GM12878 (cell line): ENCODE measurements around the gene GTPBP1. TPM values are rescaled to one million over a fixed set of nuclear protein-coding genes. Genes with fewer than 3 reads are reported as not detected.

Experiments used
- ATAC-seq: fragments of 200-7000 bp; cut with Tn5 transposase; 3 replicates; pipeline ENCODE4 v1.9.1; 2020; ENCODE audit warnings: mild to moderate bottlenecking, moderate library complexity
- BruUV-seq: library from RNA; stranded (reverse); fragments of 400-500 nt; replicated peaks from 2 replicates; lab custom pipeline; 2021; lab: Mats Ljungman, UMichigan
- CTCF ChIA-PET: fragments of 300-600 bp; sonication (Branson Sonifier 250); formaldehyde crosslinking; extraction: SDS; loops from one replicate; lab custom pipeline; 2021; ENCODE audit warnings: inconsistent platforms; lab: Yijun Ruan, JAX
- POLR2A ChIA-PET: fragments of 350-600 bp; formaldehyde crosslinking; extraction: SDS; loops from one replicate; lab custom pipeline; 2021; ENCODE audit warnings: inconsistent platforms; lab: Charles Lee
- RAD21 ChIA-PET: fragments of 300-600 bp; sonication (Branson Sonifier 250); formaldehyde crosslinking; loops from one replicate; lab custom pipeline; 2023; ENCODE audit warnings: antibody characterized with exemption; ENCODE audit not compliant: unreplicated experiment; lab: Charles Lee
- SMC1A ChIA-PET: fragments of 300-600 bp; sonication (Branson Sonifier 250); formaldehyde crosslinking; loops from one replicate; lab custom pipeline; 2023; ENCODE audit not compliant: unreplicated experiment, uncharacterized antibody; lab: Charles Lee
- DNase-seq: peaks from one replicate; pipeline ENCODE4 v3.0.0-alpha.2; 2011; ENCODE audit warnings: low read depth, low spot score
- FAIRE-seq: peaks from 3 replicates; lab custom pipeline; 2011; peaks lifted over from hg19 to GRCh38; lab: Jason Lieb, UNC
- H2AFZ ChIP-seq: 2 replicates; pipeline ENCODE4 v1.6.0; 2011; ENCODE audit warnings: low read depth, low read length, control low read depth; ENCODE audit not compliant: control insufficient read depth
- H3K27ac ChIP-seq: 2 replicates; pipeline ENCODE4 v1.5.1; 2011; ENCODE audit warnings: control low read depth; ENCODE audit not compliant: control insufficient read depth, insufficient read depth
- H3K27me3 ChIP-seq, 2 experiments: replicated peaks in 1 of 2; 2 replicates each; pipeline versions ENCODE4 v1.6.0 to v1.6.1; 2011; ENCODE audit warnings: low read length in 1 of 2; ENCODE audit not compliant: control insufficient read depth in 2 of 2, insufficient read depth in 2 of 2
- H3K36me3 ChIP-seq, 2 experiments: 2 replicates each; pipeline ENCODE4 v1.5.1; 2011; ENCODE audit warnings: low read length in 1 of 2; ENCODE audit not compliant: control insufficient read depth in 2 of 2, insufficient read depth in 2 of 2
- H3K4me1 ChIP-seq: 2 replicates; pipeline ENCODE4 v1.6.1; 2011; ENCODE audit warnings: mild to moderate bottlenecking, low read length, moderate library complexity, mixed read lengths; ENCODE audit not compliant: control insufficient read depth, insufficient read depth
- H3K4me2 ChIP-seq: 2 replicates; pipeline ENCODE4 v1.6.0; 2011; ENCODE audit warnings: control low read depth; ENCODE audit not compliant: control insufficient read depth, insufficient read depth
- H3K4me3 ChIP-seq: fragments of 200-600 bp; sonication (generic); 2 replicates; pipeline ENCODE4 v1.5.1; 2016
- H3K79me2 ChIP-seq: 2 replicates; pipeline ENCODE4 v1.6.0; 2011; ENCODE audit warnings: low read length; ENCODE audit not compliant: control insufficient read depth, insufficient read depth
- H3K9ac ChIP-seq: 2 replicates; pipeline ENCODE4 v1.8.0; 2011; ENCODE audit warnings: low read length, control low read depth, mixed read lengths; ENCODE audit not compliant: control insufficient read depth, insufficient read depth
- H3K9me3 ChIP-seq: replicated peaks from 3 replicates; pipeline ENCODE4 v1.5.1; 2011; ENCODE audit warnings: mild to moderate bottlenecking, low read length; ENCODE audit not compliant: control insufficient read depth, insufficient read depth
- H4K20me1 ChIP-seq: 2 replicates; pipeline ENCODE4 v1.6.0; 2011; ENCODE audit not compliant: control insufficient read depth, insufficient read depth
- BACH1 ChIP-seq: fragments of 450-650 bp; IDR thresholded peaks from 2 replicates; pipeline ENCODE4 v1.6.1; 2017; ENCODE audit warnings: mild to moderate bottlenecking, borderline replicate concordance
- CBFB ChIP-seq: IDR thresholded peaks from 2 replicates; pipeline ENCODE4 v1.6.1; 2016; ENCODE audit warnings: antibody characterized with exemption, low read depth
- CTCF ChIP-seq, 3 experiments: IDR thresholded peaks in 2 of 3; conservative IDR thresholded peaks in 1 of 3; 2 replicates each; pipeline ENCODE4 v1.5.1; 2011; ENCODE audit warnings: low read depth in 3 of 3, low read length in 3 of 3, mild to moderate bottlenecking in 3 of 3, control low read depth in 2 of 3, moderate library complexity in 2 of 3, inconsistent platforms in 1 of 3, mixed read lengths in 1 of 3; ENCODE audit not compliant: control insufficient read depth in 2 of 3, insufficient read depth in 1 of 3; ENCODE audit errors: extremely low read depth in 1 of 3
- E2F8 ChIP-seq: fragments of 450-650 bp; IDR thresholded peaks from 2 replicates; pipeline ENCODE4 v1.6.1; 2018; ENCODE audit warnings: mild to moderate bottlenecking, low read depth, moderate library complexity; ENCODE audit not compliant: partially characterized antibody
- LARP7 ChIP-seq: fragments of 450-650 bp; IDR thresholded peaks from 2 replicates; pipeline ENCODE4 v1.6.1; 2017; ENCODE audit warnings: mild to moderate bottlenecking
- MXI1 ChIP-seq: fragments of 150-350 bp; IDR thresholded peaks from 2 replicates; pipeline ENCODE4 v1.6.1; 2011; ENCODE audit warnings: low read depth, mild to moderate bottlenecking, inconsistent platforms, low read length, improper control_type of control experiment
- RELA ChIP-seq: fragments of 450-650 bp; IDR thresholded peaks from 2 replicates; pipeline ENCODE4 v1.8.0; 2014; ENCODE audit warnings: borderline replicate concordance; ENCODE audit not compliant: partially characterized antibody
- RELB ChIP-seq: fragments of 450-650 bp; IDR thresholded peaks from 2 replicates; pipeline ENCODE4 v1.6.1; 2017; ENCODE audit warnings: low read depth, mild to moderate bottlenecking, moderate library complexity
- REST ChIP-seq: IDR thresholded peaks from 2 replicates; pipeline ENCODE4 v1.6.1; 2012; ENCODE audit warnings: mild to moderate bottlenecking, low read depth, low read length
- RUNX3 ChIP-seq: IDR thresholded peaks from 2 replicates; pipeline ENCODE4 v1.6.1; 2012; ENCODE audit warnings: low read length, inconsistent platforms
- SMAD5 ChIP-seq: IDR thresholded peaks from 2 replicates; pipeline ENCODE4 v1.6.1; 2016; ENCODE audit warnings: antibody characterized with exemption, low read depth
- ZBED1 ChIP-seq: IDR thresholded peaks from 2 replicates; pipeline ENCODE4 v1.6.1; 2016; ENCODE audit warnings: borderline replicate concordance
- WGBS: methylation state at CpG from one replicate; pipeline ENCODE4 v1.1.6; 2016; ENCODE audit warnings: low lambda C conversion rate; ENCODE audit not compliant: insufficient replicate concordance, insufficient coverage; ENCODE audit errors: missing lambda C conversion rate; 5-methylcytosine and 5-hydroxymethylcytosine counted together
- in situ Hi-C: fragments of 300-500 bp; cut with MboI; formaldehyde crosslinking; loops from 9 replicates; pipeline ENCODE4 v1.14.3; 2018; ENCODE audit warnings: mixed read lengths
- intact Hi-C: fragments of 100-400 bp; cut with micrococcal nuclease; formaldehyde crosslinking; loops from one replicate; pipeline ENCODE4 v1.14.2; 2022; ENCODE audit not compliant: unreplicated experiment
- polyA plus RNA-seq, 11 experiments: library from polyadenylated mRNA; depleted of rRNA in 4 of 11; unstranded in 6 of 11; stranded (reverse) in 5 of 11; fragments of >200 nt; fragmentation: Nextera tagmentation in 4 of 11; fragmentation: Illumina TruSeq in 1 of 11; extraction: Ambion mirVana in 4 of 11; extraction: Trizol in 1 of 11; gene quantifications; 1 replicate in 1 of 11; 2 replicates in 10 of 11; pipeline versions ENCODE4 v1.2.1 to v1.2.3, GENCODE V29; 2011 to 2016; ENCODE audit warnings: inconsistent platforms in 2 of 11, missing spikeins in 2 of 11, low read depth in 1 of 11
- total RNA-seq, 4 experiments: library from RNA; depleted of rRNA in 3 of 4; stranded (reverse); fragments of >200 nt in 3 of 4; fragmentation: Illumina TruSeq in 1 of 4; extraction: Trizol in 1 of 4; gene quantifications; 2 replicates each; pipeline versions ENCODE4 v1.2.1 to v1.2.3, GENCODE V29; 2013 to 2021

GTPBP1 gene
- total and polyA plus RNA-seq, 10 of the 15 experiments (the other 5 are each of a cell fraction or from before 2014, with no cell fraction given), result 0.89 to 63.1 (median 34.2) TPM

GRCh38 chr22:38724176-38724575, 18.4 kb downstream of the GTPBP1 start:
- Histone ChIP-seq H3K27ac (no peak overlapping the region), H3K4me1 (no peaks in the 10 kb centered on the region), H2AFZ (no peak overlapping the region), H3K36me3 (peaks cover 52 to 55% of the 10 kb centered on the region in 2 experiments), H3K4me2 (no peak overlapping the region), H3K79me2 (no peaks in the 10 kb centered on the region), H3K9me3 (no peaks in the 10 kb centered on the region), H4K20me1 (no peaks in the 10 kb centered on the region), H3K27me3 (no peaks in the 10 kb centered on the region), H3K9ac (no peak overlapping the region), H3K4me3 (no peak overlapping the region)
- 99% methylated on average over 7 of the region's 7 CpGs for WGBS
- in situ Hi-C loops, result no loop called here
- BruUV-seq, result no TSS peak
- POLR2A ChIA-PET, result interaction anchor here (1.4 kb wide), 1 partner anchor 30 kb away, joined by 3 read pairs; no protein-coding TSS in a partner anchor
- SMC1A ChIA-PET, result interaction anchor here (1.0 to 1.7 kb wide), 4 partner anchors 17 to 51 kb away, joined by 3 to 10 read pairs (median 3); no protein-coding TSS in a partner anchor
- FAIRE-seq (no peak), DNase-seq (no peak), ATAC-seq (no peak)
- RAD21 ChIA-PET, result no interaction called here
- intact Hi-C loops, result no loop called here
- CTCF ChIA-PET, result interaction anchor here (1.1 to 2.4 kb wide), 8 partner anchors 10 to 145 kb away, joined by 4 to 10 read pairs (median 8); partner anchors contain the start of gene GTPBP1
- no peak for TF ChIP-seq RUNX3
- no peak for TF ChIP-seq SMAD5
- TF ChIP-seq BACH1, result no peak
- TF ChIP-seq REST, result no peak
- TF ChIP-seq MXI1, result no peak
- no peak for TF ChIP-seq RELA
- TF ChIP-seq E2F8, result no peak
- no peak for TF ChIP-seq LARP7
- TF ChIP-seq CTCF (IDR thresholded peaks at IDR 0.05 in 2 of 3, conservative IDR thresholded peaks at IDR 0.05 in 1 of 3; ENCODE audit: control insufficient read depth in 2 of 3, extremely low read depth in 1 of 3, insufficient read depth in 1 of 3, low read depth in 3 of 3, low read length in 3 of 3), result no peak
- TF ChIP-seq ZBED1, result no peak
- no peak for TF ChIP-seq CBFB
- TF ChIP-seq RELB, result no peak
